Dedifferentiated amniotic fluid mesenchymal stem cell (primary cell): ENCODE measurements around the gene ANKMY1.

Source experiments
- DNase-seq: peaks from one replicate; pipeline ENCODE4 v3.0.0-alpha.2; 2016; ENCODE audit errors: extremely low spot score

ANKMY1 gene

DNA sequence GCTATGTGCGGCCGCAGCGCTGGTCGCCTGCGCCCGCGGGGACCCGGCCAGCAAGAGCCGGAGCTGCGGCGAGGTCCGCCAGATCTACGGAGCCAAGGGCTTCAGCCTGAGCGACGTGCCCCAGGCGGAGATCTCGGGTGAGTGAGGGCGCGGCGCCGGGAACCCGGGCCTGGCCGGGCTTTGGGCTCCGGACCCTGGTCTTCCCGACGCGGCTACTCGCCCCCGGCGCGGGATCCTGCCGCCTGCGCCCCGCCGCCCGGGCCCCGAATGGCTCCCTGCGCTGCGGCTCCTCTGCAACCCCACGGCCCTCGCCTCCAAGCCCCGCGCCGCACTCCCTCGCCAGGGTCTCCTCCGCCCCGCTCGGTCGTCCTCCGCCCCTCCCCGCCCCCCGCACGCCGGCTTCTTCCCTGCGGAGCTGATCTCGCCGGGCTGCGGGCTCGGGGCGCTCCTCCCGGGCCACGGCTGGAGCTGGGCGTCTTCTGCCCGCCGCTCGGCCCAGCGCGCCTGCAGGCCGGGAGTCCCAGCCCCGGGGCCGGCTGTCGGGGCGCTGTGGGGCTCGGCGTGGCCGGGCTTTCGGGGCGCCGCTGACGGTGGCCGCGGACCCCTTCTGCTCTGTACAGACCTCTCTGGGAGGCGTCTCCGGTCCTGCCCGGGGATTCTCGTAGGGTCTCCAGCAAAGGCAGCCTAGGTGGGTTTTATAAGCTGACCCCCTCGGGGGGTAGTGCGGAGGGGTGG, 121.7 kb downstream of the ANKMY1 start:
- DNase-seq = no peak

DNA sequence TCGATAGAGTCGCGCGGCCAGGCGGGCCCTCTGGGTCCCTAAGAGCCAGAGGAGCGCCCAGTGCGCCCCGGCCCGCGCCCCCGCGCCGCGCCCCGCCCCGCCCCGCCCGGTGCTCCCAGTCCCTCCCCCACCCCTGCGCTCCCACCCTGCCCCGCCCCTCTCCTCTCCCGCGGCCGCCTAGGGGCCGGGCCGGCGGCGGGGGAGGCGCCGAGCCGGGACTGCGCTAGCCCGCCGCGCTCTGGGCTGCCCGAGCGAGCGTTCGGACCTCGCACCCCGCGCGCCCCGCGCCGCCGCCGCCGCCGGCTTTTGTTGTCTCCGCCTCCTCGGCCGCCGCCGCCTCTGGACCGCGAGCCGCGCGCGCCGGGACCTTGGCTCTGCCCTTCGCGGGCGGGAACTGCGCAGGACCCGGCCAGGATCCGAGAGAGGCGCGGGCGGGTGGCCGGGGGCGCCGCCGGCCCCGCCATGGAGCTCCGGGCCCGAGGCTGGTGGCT, 122.3 kb downstream of the ANKMY1 start, which contains the start of gene GPC1:
TSS of gene GPC1 (plus strand) at position 207 of the 491 bp plus-strand sequence. CDS start at position 463, 256 bp downstream.
- DNase-seq = peak; percentile 60

DNA sequence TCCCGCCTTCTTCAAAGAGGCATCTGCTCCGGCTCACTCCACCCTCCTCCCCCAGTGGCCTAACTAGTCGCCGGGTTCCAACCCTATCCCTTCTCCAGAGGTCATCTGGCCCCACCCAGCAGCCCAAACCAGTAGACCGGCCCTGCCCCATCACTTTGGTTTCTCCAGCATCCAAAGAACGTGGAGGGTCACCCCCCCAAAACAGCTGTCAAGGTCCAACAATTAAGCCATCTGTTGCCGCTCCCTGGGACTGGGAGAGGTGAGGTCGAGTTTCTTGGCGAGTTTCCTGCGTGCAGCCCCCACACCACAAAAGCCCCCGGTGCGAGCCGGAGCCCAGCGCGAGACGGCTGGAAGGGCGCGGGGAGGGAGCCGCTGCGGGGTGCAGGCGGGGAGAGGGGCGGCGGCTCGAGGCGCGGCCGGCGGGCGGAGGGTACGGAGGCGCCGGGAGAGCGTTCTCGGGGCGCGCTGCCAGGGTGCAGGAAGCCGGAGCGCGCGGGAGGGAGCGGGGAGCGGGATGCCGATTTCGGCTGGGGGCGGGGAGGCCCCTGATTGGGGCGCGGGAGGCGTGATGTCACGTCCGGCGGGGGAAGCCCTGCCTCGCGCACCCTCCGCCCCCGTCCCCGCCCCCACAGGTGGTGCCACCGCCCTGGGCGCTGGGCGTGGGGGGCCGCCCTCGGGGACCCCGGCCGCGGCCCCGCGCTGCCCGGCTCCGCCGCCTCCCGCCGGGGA, 122.9 kb downstream of the ANKMY1 start:
- peak; percentile 85 for DNase-seq

DNA sequence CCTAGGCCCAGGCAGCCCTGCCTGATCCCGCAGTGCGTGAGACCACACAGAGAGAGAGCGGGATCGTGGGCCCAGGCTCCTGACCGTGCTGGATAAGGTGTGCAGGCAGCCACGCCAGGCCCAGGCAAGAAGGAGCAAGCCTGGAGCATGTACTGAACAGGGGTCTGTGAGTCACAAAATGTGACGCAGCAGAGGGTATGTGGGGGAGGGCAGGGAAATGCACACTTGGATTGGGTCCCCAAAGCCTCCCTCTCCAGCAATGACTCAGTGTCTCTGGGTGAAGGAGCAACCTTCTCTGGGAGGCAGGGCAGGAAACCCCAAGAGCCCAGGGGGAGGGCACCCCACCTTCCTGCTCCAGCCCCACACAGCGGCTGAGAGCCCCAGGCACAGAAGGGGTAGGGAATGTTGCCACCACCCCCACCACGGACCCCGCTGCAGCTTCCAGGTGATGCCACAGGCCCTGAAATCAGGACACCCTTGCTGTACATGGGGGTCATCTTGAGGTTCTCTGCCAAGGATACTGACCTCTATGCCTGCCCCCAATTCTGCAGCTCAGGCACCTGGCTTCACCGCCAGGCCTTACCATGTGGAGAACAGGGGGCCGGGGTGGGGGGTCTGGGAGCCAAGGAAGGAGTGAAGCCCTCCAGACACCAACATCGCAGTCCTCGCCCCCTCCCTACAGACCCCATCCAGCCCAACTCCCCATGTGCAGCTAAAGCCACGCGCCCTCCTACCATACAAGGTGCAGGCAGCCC, 123.6 kb downstream of the ANKMY1 start:
- DNase-seq = peak; percentile 81

DNA sequence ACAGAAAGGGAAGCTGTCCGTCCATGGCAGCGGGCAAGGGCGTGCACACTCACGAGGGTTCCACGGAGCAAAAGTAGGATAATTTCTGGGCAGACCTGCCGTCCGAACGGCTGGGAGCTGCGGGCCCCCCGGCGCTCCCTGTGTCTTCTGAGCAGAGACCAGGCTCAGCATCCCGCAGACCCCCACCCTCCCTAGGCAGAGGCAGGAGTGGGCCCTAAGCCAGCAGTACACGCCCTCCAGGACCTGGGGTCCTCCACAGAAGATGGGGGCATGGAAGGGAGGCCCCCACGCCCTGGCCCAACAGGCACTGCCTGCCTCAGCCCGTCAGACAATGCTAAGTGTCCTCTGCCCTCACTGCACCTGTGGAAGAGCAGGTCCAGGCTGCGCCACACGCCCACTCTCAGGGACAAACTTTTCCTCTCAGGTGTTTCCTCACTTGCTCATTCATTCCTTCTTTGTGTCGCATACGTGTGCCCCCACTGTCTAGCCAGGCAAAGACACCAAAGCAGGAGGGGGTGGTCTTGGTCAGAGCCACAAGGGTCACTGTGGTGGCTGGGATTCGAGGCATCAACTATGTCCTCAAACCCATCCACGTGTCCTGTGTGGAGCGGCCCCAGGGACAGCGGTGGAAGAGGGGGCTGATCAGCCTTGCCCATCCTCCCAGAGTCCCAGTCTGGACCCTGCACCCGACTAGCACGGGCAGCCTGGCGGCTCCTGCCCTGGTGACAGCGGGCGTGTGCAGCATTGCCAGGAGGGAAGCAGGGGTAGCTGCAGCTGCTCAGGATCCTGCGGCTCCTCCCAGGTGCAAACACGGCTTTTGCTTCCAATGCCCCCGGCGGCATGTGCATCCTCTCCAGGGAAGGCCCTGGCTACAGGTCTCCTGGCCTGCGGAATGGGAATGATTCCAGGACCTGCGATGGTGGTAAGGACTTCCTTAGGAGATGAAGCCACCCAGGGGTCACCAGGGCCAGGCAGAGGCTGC, 124.7 kb downstream of the ANKMY1 start:
- no peak for DNase-seq

DNA sequence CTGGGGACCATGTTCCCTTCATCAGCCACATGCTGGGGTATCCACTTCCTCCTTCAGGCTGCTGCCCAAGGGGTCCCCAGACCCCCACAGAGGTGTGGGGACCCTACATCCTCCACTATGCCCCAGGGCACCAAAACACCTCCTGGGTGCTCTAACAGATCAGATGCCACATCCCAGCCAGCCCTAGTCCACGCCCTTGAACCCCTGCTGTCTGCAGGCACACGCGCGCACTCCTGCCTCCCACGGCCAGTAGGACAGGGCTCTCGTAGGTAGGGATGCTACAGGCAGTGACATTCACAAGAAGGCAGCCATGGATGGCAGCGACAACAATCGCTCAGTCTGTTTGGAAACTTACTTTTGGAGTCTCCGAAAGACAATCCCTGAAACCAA, 125.4 kb downstream of the ANKMY1 start:
- no peak for DNase-seq

DNA sequence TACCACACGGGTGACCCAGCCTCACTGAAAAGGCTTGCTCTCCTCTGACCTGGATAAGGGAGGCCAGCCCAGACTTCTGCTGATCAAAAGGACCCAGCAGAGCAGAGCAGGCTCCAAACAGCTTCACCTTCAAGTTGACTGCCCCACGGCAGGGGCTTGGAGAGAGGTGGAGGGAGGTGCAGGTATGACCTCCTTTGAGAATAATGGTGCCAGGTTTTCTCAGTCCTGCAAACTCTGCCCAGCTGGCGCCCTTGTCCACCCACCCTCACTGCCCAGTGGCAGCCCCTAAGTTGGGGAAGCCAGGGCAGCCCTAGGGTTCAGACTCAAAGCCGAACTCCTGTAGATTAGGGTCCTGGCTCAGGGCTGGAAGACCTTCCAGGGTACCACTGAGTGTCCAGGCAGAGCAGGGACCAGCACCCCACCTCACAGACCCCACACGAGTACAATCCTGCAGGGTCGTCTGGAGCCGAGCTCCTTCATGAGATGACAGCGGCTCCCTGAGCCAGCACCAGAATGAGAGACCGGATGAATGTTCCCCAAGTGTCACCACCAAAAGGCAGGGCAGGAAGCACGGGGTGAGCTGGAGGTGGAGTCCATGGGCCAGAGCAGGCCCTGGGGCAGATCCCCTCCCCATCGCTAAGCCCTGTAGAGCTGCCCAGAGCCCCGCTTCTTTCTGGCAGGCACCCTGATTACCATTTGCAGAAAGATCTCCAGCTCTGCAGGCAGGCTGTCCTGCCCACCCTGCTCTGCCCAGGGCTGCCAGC, 125.9 kb downstream of the ANKMY1 start:
- no peak for DNase-seq

DNA sequence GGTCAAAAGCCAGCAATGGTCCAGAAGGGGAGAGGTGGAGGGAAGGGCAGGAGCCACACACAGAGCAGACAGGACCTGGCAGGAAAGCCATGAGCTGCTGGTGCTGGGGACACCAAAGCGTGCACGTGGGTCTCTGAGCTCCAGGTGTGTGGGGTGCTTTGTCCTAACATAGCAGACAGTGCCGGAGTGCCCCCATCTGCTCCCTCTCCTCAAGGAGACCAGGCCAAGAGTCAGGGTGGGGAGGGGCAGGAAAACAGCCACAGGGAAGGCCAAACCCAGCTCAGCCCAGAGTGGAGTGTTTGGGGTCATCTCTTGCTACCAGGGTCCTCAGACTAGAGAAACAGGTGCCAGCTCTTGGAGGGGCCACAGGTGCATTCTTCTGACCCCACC, 126.5 kb downstream of the ANKMY1 start:
- no peak for DNase-seq

DNA sequence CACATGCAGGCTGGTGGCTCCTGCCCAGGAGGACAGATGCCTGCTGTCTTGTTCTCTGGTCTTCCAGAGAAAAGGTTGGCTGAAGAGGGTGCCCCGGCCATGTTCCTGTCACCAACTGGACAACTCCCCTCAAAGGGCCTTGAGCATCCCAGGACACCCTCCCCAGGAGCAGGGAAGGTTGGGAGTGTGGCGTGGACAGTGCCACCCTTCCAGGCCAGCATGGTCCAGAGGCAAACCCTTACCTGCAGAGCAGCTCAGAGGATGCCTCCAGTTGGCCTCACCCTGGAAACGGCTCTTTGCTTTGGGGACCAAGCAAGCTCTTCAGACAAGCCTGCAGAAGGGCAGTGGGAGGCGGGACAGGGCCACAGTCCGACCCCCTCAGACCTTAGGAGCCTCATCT, 127.2 kb downstream of the ANKMY1 start:
- no peak for DNase-seq

DNA sequence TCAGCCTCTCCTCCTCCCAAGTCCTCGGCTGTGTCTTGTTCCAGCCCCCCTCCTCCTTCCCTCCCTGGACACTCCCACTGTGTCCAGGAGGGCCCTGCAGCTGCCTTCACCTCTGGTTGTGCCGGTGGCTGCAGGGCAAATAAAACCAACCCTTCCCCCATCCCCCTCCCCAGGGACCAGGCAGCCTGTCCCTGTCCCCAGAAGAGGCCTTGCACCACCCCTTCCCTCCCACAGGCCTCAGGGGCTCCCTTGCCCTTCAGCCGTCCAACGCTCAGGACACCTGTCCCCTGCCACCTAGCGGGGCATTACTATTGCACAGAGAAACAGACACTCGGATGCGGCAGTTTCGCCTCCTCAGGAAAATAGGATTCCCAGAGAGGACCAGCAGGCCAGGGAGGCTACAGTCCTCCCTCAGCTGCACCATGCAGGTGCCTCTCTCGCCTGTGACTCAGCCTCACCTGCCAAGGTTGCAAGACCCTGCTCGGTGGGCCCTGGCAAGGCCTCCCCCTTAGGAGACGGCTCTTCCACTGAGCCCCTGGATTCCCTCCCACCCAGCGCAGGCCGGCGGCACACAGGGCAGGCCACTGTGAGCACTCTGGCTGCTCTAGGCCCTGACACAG, 127.8 kb downstream of the ANKMY1 start:
- DNase-seq = no peak
